Nephron progenitor cell (in vitro differentiated cells): ENCODE measurements around the gene COPS2.

Experiments used
- DNase-seq: peaks from one replicate; pipeline ENCODE4 v3.0.0; 2021
- H3K27ac Mint-ChIP-seq: 2 replicates; pipeline ENCODE4 v1.8.0; 2021; ENCODE audit warnings: mild to moderate bottlenecking, moderate library complexity, mixed read lengths
- H3K27me3 Mint-ChIP-seq: 2 replicates; pipeline ENCODE4 v1.8.0; 2021; ENCODE audit warnings: mild to moderate bottlenecking, low read depth, mixed read lengths; ENCODE audit not compliant: poor library complexity
- H3K36me3 Mint-ChIP-seq: 2 replicates; pipeline ENCODE4 v1.8.0; 2021; ENCODE audit warnings: low read depth, mixed read lengths
- H3K4me1 Mint-ChIP-seq: 2 replicates; pipeline ENCODE4 v1.8.0; 2021; ENCODE audit warnings: mixed read lengths
- H3K4me3 Mint-ChIP-seq: 2 replicates; pipeline ENCODE4 v1.8.0; 2021; ENCODE audit warnings: mild to moderate bottlenecking, moderate library complexity, mixed read lengths
- H3K9me3 Mint-ChIP-seq: 2 replicates; pipeline ENCODE4 v1.8.0; 2021; ENCODE audit warnings: mild to moderate bottlenecking, moderate library complexity, mixed read lengths
- CTCF ChIP-seq: fragments of 200-600 bp; sonication (generic); IDR thresholded peaks from 2 replicates; pipeline ENCODE4 v1.5.0; 2021; ENCODE audit warnings: antibody characterized with exemption

The COPS2 gene

GRCh38 chr15:49152552-49153312, 2.7 kb downstream of the COPS2 start:
- peaks cover 40% of the 10 kb centered on the region for H3K4me1 Mint-ChIP-seq
- H3K27ac Mint-ChIP-seq, result no peak overlapping the region
- no peak for DNase-seq
- H3K36me3 Mint-ChIP-seq, result peaks cover 4% of the 10 kb centered on the region
- H3K9me3 Mint-ChIP-seq, result no peaks in the 10 kb centered on the region
- peaks cover 7% of the 10 kb centered on the region for H3K27me3 Mint-ChIP-seq
- TF ChIP-seq CTCF, result no peak
- H3K4me3 Mint-ChIP-seq, result peak overlapping the region; percentile 99

GRCh38 chr15:49151831-49152230, 3.6 kb downstream of the COPS2 start:
- no peak for TF ChIP-seq CTCF
- H3K4me1 Mint-ChIP-seq, result peaks cover 33% of the 10 kb centered on the region
- no peaks in the 10 kb centered on the region for H3K9me3 Mint-ChIP-seq
- no peak for DNase-seq
- H3K27ac Mint-ChIP-seq, result no peak overlapping the region
- H3K4me3 Mint-ChIP-seq, result no peak overlapping the region
- peaks cover 4% of the 10 kb centered on the region for H3K36me3 Mint-ChIP-seq
- peaks cover 7% of the 10 kb centered on the region for H3K27me3 Mint-ChIP-seq

- no peak overlapping the region for H3K4me3 Mint-ChIP-seq
- TF ChIP-seq CTCF, result no peak
- peak overlapping the region; percentile 11 for H3K27ac Mint-ChIP-seq
- peaks cover 14% of the 10 kb centered on the region for H3K36me3 Mint-ChIP-seq
- peaks cover 14% of the 10 kb centered on the region for H3K4me1 Mint-ChIP-seq
- H3K27me3 Mint-ChIP-seq, result no peaks in the 10 kb centered on the region
- no peak for DNase-seq
- no peaks in the 10 kb centered on the region for H3K9me3 Mint-ChIP-seq
Measured at GRCh38 chr15:49148727-49149126, 6.7 kb downstream of the COPS2 start.

GRCh38 chr15:49148298-49148697, 7.1 kb downstream of the COPS2 start:
- DNase-seq, result no peak
- H3K9me3 Mint-ChIP-seq, result no peaks in the 10 kb centered on the region
- peaks cover 18% of the 10 kb centered on the region for H3K36me3 Mint-ChIP-seq
- peaks cover 10% of the 10 kb centered on the region for H3K4me1 Mint-ChIP-seq
- H3K27me3 Mint-ChIP-seq, result no peaks in the 10 kb centered on the region
- no peak for TF ChIP-seq CTCF
- H3K27ac Mint-ChIP-seq, result peak overlapping the region; percentile 11
- H3K4me3 Mint-ChIP-seq, result no peak overlapping the region

- peaks cover 36% of the 10 kb centered on the region for H3K36me3 Mint-ChIP-seq
- DNase-seq, result peak; percentile 25
- H3K4me3 Mint-ChIP-seq, result no peak overlapping the region
- H3K27me3 Mint-ChIP-seq, result peaks cover 3% of the 10 kb centered on the region
- peak; percentile 59 for TF ChIP-seq CTCF
- H3K4me1 Mint-ChIP-seq, result peaks cover 5% of the 10 kb centered on the region
- H3K9me3 Mint-ChIP-seq, result no peaks in the 10 kb centered on the region
- H3K27ac Mint-ChIP-seq, result no peak overlapping the region
Measured at GRCh38 chr15:49145651-49146609, 9.5 kb downstream of the COPS2 start.
